Omental fat pad (tissue), 4 donors: ENCODE results near the gene PTX4. TPM values are rescaled to one million over a fixed set of nuclear protein-coding genes. Genes with fewer than 3 reads are reported as not detected.

ENCODE experiments used
- ATAC-seq: fragments of 150-250 bp; one replicate; pipeline ENCODE4 v1.9.1; 2016; ENCODE audit warnings: mild to moderate bottlenecking, moderate library complexity; ENCODE audit not compliant: low FRiP score
- DNase-seq: peaks from one replicate; pipeline ENCODE4 v3.0.0-alpha.2; 2019; ENCODE audit warnings: low spot score
- CTCF ChIP-seq, 3 donors: fragments of 450-650 bp; IDR thresholded peaks; one replicate each; pipeline ENCODE4 v1.5.1; 2016 to 2017; ENCODE audit warnings: antibody characterized with exemption in 3 of 3, mild to moderate bottlenecking in 3 of 3, moderate library complexity in 2 of 3
- total RNA-seq, 4 donors: library from RNA; depleted of rRNA; stranded (reverse); fragments of >200 nt; gene quantifications; one replicate each; pipeline ENCODE4 v1.1.0, GENCODE V29; 2016

PTX4 gene
- total RNA-seq, 4 donors from 2014 or later, result not detected

- no peak for DNase-seq
- no peak for TF ChIP-seq CTCF (IDR thresholded peaks at IDR 0.05)
- no peak for ATAC-seq
These were observed 40.3 kb upstream of the PTX4 start for GRCh38 chr16:1528921-1529537.

- no peak for ATAC-seq
- no peak for TF ChIP-seq CTCF (IDR thresholded peaks at IDR 0.05)
These were observed 39.4 kb upstream of the PTX4 start for GRCh38 chr16:1527836-1528811.

GRCh38 chr16:1526608-1527555, 38.1 kb upstream of the PTX4 start:
- TF ChIP-seq CTCF (IDR thresholded peaks at IDR 0.05), result no peak
- ATAC-seq (no peak), DNase-seq (no peak)

More at GRCh38 chr16:1527836-1528811, 39.4 kb upstream of the PTX4 start:
- DNase-seq, result no peak

- ATAC-seq (no peak), DNase-seq (no peak)
- no peak for TF ChIP-seq CTCF (IDR thresholded peaks at IDR 0.05)
These were observed 37.3 kb upstream of the PTX4 start for GRCh38 chr16:1525871-1526607.

GRCh38 chr16:1524366-1524765, 35.6 kb upstream of the PTX4 start:
- no peak for DNase-seq
- no peak for TF ChIP-seq CTCF (IDR thresholded peaks at IDR 0.05)
- ATAC-seq, result no peak
